ENCODE data around the gene PHF19. TPM values are rescaled to one million over a fixed set of nuclear protein-coding genes. Genes with fewer than 3 reads are reported as not detected.

PHF19 gene
- total RNA-seq, 2 experiments from 2014 or later, result 183 to 189 TPM

GRCh38 chr9:120846906-120847305 is 30.1 kb downstream of the PHF19 start:
- H3K27me3 Mint-ChIP-seq, result no peaks in the 10 kb centered on the region
- H3K36me3 Mint-ChIP-seq, result peaks cover 30% of the 10 kb centered on the region
- H3K27ac Mint-ChIP-seq, result peak overlapping the region; percentile 95
- no peaks in the 10 kb centered on the region for H3K9me3 Mint-ChIP-seq
- H3K4me1 Mint-ChIP-seq (ENCODE audit: low read depth), result peaks cover 56% of the 10 kb centered on the region
- intact Hi-C loops (cut with micrococcal nuclease), result loop anchor here (1.0 kb wide), 5 partner anchors 21 to 54 kb away; partner anchors contain the start of gene FBXW2
- ChIA-PET POLR2A (interaction anchor here (0.6 to 5.9 kb wide), 16 partner anchors 9 to 84 kb away, joined by 3 to 83 read pairs (median 6); partner anchors contain the start of genes FBXW2 and TRAF1), CTCF (interaction anchor here (0.7 to 3.2 kb wide), 10 partner anchors 9 to 213 kb away, joined by 3 to 14 read pairs (median 4); no protein-coding TSS in a partner anchor)
- no peak for DNase-seq
- H3K4me3 Mint-ChIP-seq, result no peak overlapping the region

- Mint-ChIP-seq H3K4me1 (ENCODE audit: low read depth) (peaks cover 61% of the 10 kb centered on the region), H3K9me3 (no peaks in the 10 kb centered on the region), H3K27ac (peak overlapping the region; percentile 95), H3K4me3 (peak overlapping the region; percentile 95), H3K36me3 (peaks cover 36% of the 10 kb centered on the region), H3K27me3 (no peaks in the 10 kb centered on the region)
- DNase-seq, result peak; percentile 51
- POLR2A ChIA-PET, result interaction anchor here (0.6 to 5.9 kb wide), 18 partner anchors 9 to 85 kb away, joined by 3 to 83 read pairs (median 6); partner anchors contain the start of genes FBXW2 and TRAF1
- CTCF ChIA-PET, result interaction anchor here (0.7 to 3.2 kb wide), 11 partner anchors 9 to 214 kb away, joined by 3 to 14 read pairs (median 4); no protein-coding TSS in a partner anchor
- intact Hi-C loops (cut with micrococcal nuclease), result loop anchor here (1.0 kb wide), 5 partner anchors 22 to 53 kb away; partner anchors contain the start of gene FBXW2
Measured at GRCh38 chr9:120846251-120846889, 30.6 kb downstream of the PHF19 start.

GRCh38 chr9:120845255-120845654 is 31.7 kb downstream of the PHF19 start:
- POLR2A ChIA-PET, result interaction anchor here (0.7 to 5.9 kb wide), 17 partner anchors 11 to 107 kb away, joined by 3 to 83 read pairs (median 5); partner anchors contain the start of genes FBXW2 and TRAF1

GRCh38 chr9:120842685-120843485 is 34.1 kb downstream of the PHF19 start, which contains the start of gene PSMD5:
Gene PSMD5 (minus strand): TSS chr9:120842922. CDS start chr9:120842909, 13 bp downstream.
- peaks cover 79% of the 10 kb centered on the region for H3K4me1 Mint-ChIP-seq (ENCODE audit: low read depth)
- no peaks in the 10 kb centered on the region for H3K27me3 Mint-ChIP-seq
- peaks cover 46% of the 10 kb centered on the region for H3K36me3 Mint-ChIP-seq
- POLR2A ChIA-PET, result interaction anchor here (0.7 to 5.9 kb wide), 9 partner anchors 27 to 86 kb away, joined by 3 to 83 read pairs (median 6); partner anchors contain the start of genes FBXW2 and TRAF1
- no peaks in the 10 kb centered on the region for H3K9me3 Mint-ChIP-seq
- CTCF ChIA-PET, result interaction anchor here (0.5 to 1.3 kb wide), 4 partner anchors 47 to 94 kb away, joined by 3 to 5 read pairs (median 4); no protein-coding TSS in a partner anchor
- H3K27ac Mint-ChIP-seq, result peak within 1 kb of the TSS; percentile 95
- DNase-seq, result peak; percentile 99
- H3K4me3 Mint-ChIP-seq, result peak within 1 kb of the TSS; percentile 95
- intact Hi-C loops (cut with micrococcal nuclease), result loop anchor here (1.0 to 5.0 kb wide), 4 partner anchors 50 to 359 kb away; partner anchors contain the start of genes CNTRL, FBXW2 and RAB14

More at GRCh38 chr9:120845255-120845654, 31.7 kb downstream of the PHF19 start:
- intact Hi-C loops (cut with micrococcal nuclease), result loop anchor here (1.0 to 2.0 kb wide), 3 partner anchors 81 to 130 kb away; partner anchors contain the start of genes MEGF9 and TRAF1
- Mint-ChIP-seq H3K36me3 (peaks cover 37% of the 10 kb centered on the region), H3K27me3 (no peaks in the 10 kb centered on the region), H3K4me1 (ENCODE audit: low read depth) (peaks cover 66% of the 10 kb centered on the region), H3K27ac (peak overlapping the region; percentile 95), H3K9me3 (no peaks in the 10 kb centered on the region), H3K4me3 (peak overlapping the region; percentile 95)
- CTCF ChIA-PET, result interaction anchor here (0.6 to 3.0 kb wide), 7 partner anchors 21 to 89 kb away, joined by 3 to 8 read pairs (median 4); partner anchors contain the start of gene FBXW2
- peak; percentile 77 for DNase-seq

GRCh38 chr9:120841930-120842684 is 34.9 kb downstream of the PHF19 start:
- no peak for DNase-seq
- Mint-ChIP-seq H3K36me3 (peaks cover 46% of the 10 kb centered on the region), H3K9me3 (no peaks in the 10 kb centered on the region), H3K27ac (peak overlapping the region; percentile 95), H3K4me3 (peak overlapping the region; percentile 95), H3K27me3 (no peaks in the 10 kb centered on the region), H3K4me1 (ENCODE audit: low read depth) (peaks cover 78% of the 10 kb centered on the region)
- CTCF ChIA-PET, result interaction anchor here (0.9 to 1.3 kb wide), 2 partner anchors 46 to 94 kb away, joined by 3 to 5 read pairs; no protein-coding TSS in a partner anchor
- POLR2A ChIA-PET, result interaction anchor here (0.7 to 5.9 kb wide), 5 partner anchors 49 to 84 kb away, joined by 3 to 83 read pairs (median 10); partner anchors contain the start of genes FBXW2 and TRAF1
- intact Hi-C loops (cut with micrococcal nuclease), result loop anchor here (1.0 to 5.0 kb wide), 3 partner anchors 49 to 360 kb away; partner anchors contain the start of genes CNTRL, FBXW2 and RAB14

- ChIA-PET CTCF (no interaction called here), POLR2A (no interaction called here)
- Mint-ChIP-seq H3K4me1 (ENCODE audit: low read depth) (peaks cover 57% of the 10 kb centered on the region), H3K27me3 (no peaks in the 10 kb centered on the region), H3K9me3 (no peaks in the 10 kb centered on the region), H3K36me3 (peaks cover 48% of the 10 kb centered on the region), H3K27ac (peak overlapping the region; percentile 82), H3K4me3 (peak overlapping the region; percentile 20)
- DNase-seq, result no peak
- intact Hi-C loops (cut with micrococcal nuclease), result no loop called here
Measured at GRCh38 chr9:120839146-120839545, 37.8 kb downstream of the PHF19 start.

GRCh38 chr9:120837921-120838320 is 39.1 kb downstream of the PHF19 start:
- H3K27ac Mint-ChIP-seq, result no peak overlapping the region

GRCh38 chr9:120833325-120833724 is 43.7 kb downstream of the PHF19 start:
- POLR2A ChIA-PET, result interaction anchor here (0.6 kb wide), 1 partner anchor 33 kb away, joined by 3 read pairs; no protein-coding TSS in a partner anchor
- peaks cover 51% of the 10 kb centered on the region for H3K36me3 Mint-ChIP-seq
- no peaks in the 10 kb centered on the region for H3K27me3 Mint-ChIP-seq
- no peak for DNase-seq
- intact Hi-C loops (cut with micrococcal nuclease), result no loop called here
- no peak overlapping the region for H3K27ac Mint-ChIP-seq
- CTCF ChIA-PET, result interaction anchor here (0.6 to 1.4 kb wide), 2 partner anchors 66 to 78 kb away, joined by 3 to 6 read pairs; no protein-coding TSS in a partner anchor
- H3K4me3 Mint-ChIP-seq, result no peak overlapping the region
- H3K4me1 Mint-ChIP-seq (ENCODE audit: low read depth), result peaks cover 23% of the 10 kb centered on the region
- H3K9me3 Mint-ChIP-seq, result no peaks in the 10 kb centered on the region

More at GRCh38 chr9:120837921-120838320, 39.1 kb downstream of the PHF19 start:
- intact Hi-C loops (cut with micrococcal nuclease), result no loop called here
- no peaks in the 10 kb centered on the region for H3K27me3 Mint-ChIP-seq
- H3K4me3 Mint-ChIP-seq, result no peak overlapping the region
- ChIA-PET CTCF (interaction anchor here (0.5 to 1.0 kb wide), 2 partner anchors 9 to 139 kb away, joined by 3 read pairs; no protein-coding TSS in a partner anchor), POLR2A (no interaction called here)
- H3K4me1 Mint-ChIP-seq (ENCODE audit: low read depth), result peaks cover 52% of the 10 kb centered on the region
- DNase-seq, result no peak
- H3K9me3 Mint-ChIP-seq, result no peaks in the 10 kb centered on the region
- peaks cover 46% of the 10 kb centered on the region for H3K36me3 Mint-ChIP-seq

GRCh38 chr9:120832807-120833206 is 44.2 kb downstream of the PHF19 start:
- Mint-ChIP-seq H3K4me1 (ENCODE audit: low read depth) (peaks cover 18% of the 10 kb centered on the region), H3K4me3 (no peak overlapping the region), H3K36me3 (peaks cover 51% of the 10 kb centered on the region), H3K27ac (no peak overlapping the region), H3K9me3 (no peaks in the 10 kb centered on the region), H3K27me3 (no peaks in the 10 kb centered on the region)
- ChIA-PET CTCF (interaction anchor here (0.6 to 1.4 kb wide), 2 partner anchors 66 to 77 kb away, joined by 3 to 6 read pairs; no protein-coding TSS in a partner anchor), POLR2A (interaction anchor here (0.6 kb wide), 1 partner anchor 34 kb away, joined by 3 read pairs; no protein-coding TSS in a partner anchor)
- intact Hi-C loops (cut with micrococcal nuclease), result no loop called here
- no peak for DNase-seq

GRCh38 chr9:120830865-120831264 is 46.1 kb downstream of the PHF19 start:
- DNase-seq, result no peak
- H3K27me3 Mint-ChIP-seq, result no peaks in the 10 kb centered on the region
- CTCF ChIA-PET, result no interaction called here
- POLR2A ChIA-PET, result no interaction called here
- H3K36me3 Mint-ChIP-seq, result peaks cover 50% of the 10 kb centered on the region
- H3K27ac Mint-ChIP-seq, result no peak overlapping the region
- intact Hi-C loops (cut with micrococcal nuclease), result no loop called here
- H3K9me3 Mint-ChIP-seq, result no peaks in the 10 kb centered on the region
- H3K4me1 Mint-ChIP-seq (ENCODE audit: low read depth), result peaks cover 9% of the 10 kb centered on the region
- no peak overlapping the region for H3K4me3 Mint-ChIP-seq
